ENCODE measurements around the gene DOCK7. TPM values are rescaled to one million over a fixed set of nuclear protein-coding genes. Genes with fewer than 3 reads are reported as not detected.

The DOCK7 gene
- total and polyA plus RNA-seq, 2 of the 13 experiments (the other 11 are each of a cell fraction or from before 2014, with no cell fraction given) = 45.7 to 67.2 TPM

GRCh38 chr1:62406576-62406975, 281.6 kb downstream of the DOCK7 start (continued):
- TF ChIP-seq GRHL1 (CRISPR knock-in tag; conservative IDR thresholded peaks at IDR 0.05) (no peak), CHD4 (IDR thresholded peaks at IDR 0.05; ENCODE audit: borderline replicate concordance, low read length) (no peak), MYNN (CRISPR knock-in tag; IDR thresholded peaks at IDR 0.05; ENCODE audit: low read depth) (no peak), KDM1A (CRISPR knock-in tag; IDR thresholded peaks at IDR 0.05) (no peak), FLYWCH1 (CRISPR knock-in tag; IDR thresholded peaks at IDR 0.05) (no peak), U2AF1 (optimal IDR thresholded peaks at IDR 0.05; ENCODE audit: low read depth, low read length) (no peak), JDP2 (CRISPR knock-in tag; IDR thresholded peaks at IDR 0.05; ENCODE audit: borderline replicate concordance) (no peak), ZXDC (CRISPR knock-in tag; IDR thresholded peaks at IDR 0.05) (no peak), SRSF9 (IDR thresholded peaks at IDR 0.05; ENCODE audit: borderline replicate concordance, insufficient read depth, low read depth, low read length, poor library complexity, severe bottlenecking) (no peak), KAT8 (CRISPR knock-in tag; IDR thresholded peaks at IDR 0.05) (no peak), KDM5A (IDR thresholded peaks at IDR 0.05; ENCODE audit: borderline replicate concordance, low read length) (no peak)

Data from HepG2 (cell line).